Dedifferentiated amniotic fluid mesenchymal stem cell (primary cell): ENCODE measurements around the gene SDE2.
"Not testable (repeated sequence)": the region's sequence is repeated elsewhere in the genome, so short reads cannot be mapped to it uniquely, and the experiment has no call there.

Experiments used
- DNase-seq: peaks from one replicate; pipeline ENCODE4 v3.0.0-alpha.2; 2016; ENCODE audit errors: extremely low spot score

The SDE2 gene

DNA sequence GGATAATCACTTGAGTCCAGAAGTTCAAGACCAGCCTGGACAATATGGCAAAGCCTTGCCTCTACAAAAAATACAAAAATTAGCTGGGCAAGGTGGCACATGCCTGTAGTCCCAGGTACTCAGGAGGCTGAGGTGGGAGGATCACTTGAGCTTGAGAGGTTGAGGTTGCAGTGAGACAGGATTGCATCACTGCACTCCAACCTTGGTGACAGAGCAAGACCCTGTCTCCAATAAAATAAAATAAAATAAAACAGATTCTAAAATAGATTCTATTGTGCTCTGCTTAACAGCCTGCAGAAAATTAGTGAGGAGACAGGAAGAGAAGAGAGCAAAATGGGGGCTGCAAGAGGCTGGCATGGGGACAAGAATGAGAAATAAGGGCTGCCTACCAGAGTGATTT lies 7.5 kb upstream of the SDE2 start:
- no peak for DNase-seq

DNA sequence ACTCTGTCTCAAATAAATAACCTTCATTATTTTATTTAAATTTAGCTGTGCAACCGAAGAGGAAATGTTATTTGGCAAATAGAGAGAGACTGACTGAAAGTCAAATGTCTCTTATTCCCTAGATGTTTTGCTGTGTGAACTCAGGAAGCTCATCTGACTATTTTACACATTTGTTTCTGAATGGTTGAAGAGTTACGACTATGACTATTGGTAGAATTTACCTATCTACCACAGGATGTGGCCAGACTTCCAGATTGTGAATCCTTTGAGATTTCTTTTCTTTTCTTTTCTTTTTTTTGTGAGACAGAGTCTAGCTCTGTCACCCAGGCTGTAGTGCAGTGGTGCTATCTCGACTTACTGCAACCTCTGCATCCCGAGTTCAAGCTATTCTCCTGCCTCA lies 5.3 kb upstream of the SDE2 start:
- no peak for DNase-seq

DNA sequence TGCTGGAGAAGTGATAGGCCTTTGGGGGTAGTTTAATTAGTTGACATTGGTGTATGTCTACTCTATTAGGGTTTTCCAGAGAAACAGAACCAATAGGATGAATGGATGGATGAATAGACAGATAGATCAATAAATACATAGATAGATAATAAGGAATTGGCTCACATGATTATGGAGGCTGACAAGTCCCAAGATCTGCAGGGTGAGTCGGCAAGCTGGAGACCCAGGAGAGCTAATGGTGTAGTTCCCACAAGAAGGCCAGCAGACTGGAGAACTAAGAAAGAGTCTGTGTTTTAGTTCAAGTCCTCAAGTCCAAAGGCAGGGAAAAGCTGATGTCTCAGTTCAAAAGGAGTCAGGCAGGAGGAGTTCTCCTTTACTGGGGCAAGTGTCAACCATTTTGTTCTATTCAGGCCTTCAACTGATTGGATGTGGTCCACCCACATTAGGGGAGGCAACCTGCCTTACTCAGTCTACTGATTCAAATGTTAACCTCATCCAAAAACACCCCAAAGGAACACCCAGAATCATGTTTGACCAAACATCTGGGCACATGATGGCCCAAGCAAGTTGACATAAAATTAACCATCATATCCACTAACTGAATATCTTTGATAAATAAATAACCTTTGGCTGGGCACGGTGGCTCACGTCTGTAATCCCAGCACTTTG lies 4.5 kb upstream of the SDE2 start:
- no peak for DNase-seq

DNA sequence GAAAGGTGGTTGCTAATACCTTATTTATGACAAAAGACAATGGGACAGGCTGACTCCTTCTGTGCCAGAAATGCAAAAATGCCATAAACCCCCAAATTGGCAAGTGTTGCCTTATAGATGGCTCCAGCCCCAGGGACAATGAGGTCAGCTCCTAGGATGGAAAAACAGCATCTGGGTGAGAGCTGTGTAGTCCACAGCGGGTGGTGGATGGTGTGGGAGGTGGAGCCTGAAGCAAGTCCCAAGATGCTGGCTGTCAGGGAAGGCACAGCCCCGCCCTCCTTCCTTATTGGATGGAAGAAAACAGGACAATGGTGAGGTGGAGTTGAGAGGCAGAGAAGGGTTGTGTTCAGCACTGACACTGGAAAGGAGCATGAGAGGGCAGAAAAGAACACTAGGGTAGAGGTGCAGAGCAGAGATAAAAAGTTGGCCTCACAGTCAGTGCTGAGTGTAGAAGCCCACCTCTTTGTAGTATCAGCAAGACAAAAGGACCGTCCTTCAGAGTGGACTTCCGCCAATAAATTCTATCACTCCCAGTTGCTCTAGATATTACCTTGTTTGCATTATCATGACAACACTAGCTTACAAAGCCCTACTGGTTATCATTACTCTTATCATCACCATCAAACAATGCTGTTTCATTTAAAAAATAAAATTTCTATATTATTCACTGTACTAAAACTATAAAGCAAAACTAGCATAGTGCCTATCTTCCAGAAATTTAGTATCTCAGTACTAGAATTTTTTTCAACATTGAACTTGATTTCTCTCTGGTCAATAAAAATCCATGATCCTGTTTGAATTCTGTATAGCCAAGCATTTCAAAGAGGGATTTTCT lies 3.7 kb upstream of the SDE2 start:
- no peak for DNase-seq

DNA sequence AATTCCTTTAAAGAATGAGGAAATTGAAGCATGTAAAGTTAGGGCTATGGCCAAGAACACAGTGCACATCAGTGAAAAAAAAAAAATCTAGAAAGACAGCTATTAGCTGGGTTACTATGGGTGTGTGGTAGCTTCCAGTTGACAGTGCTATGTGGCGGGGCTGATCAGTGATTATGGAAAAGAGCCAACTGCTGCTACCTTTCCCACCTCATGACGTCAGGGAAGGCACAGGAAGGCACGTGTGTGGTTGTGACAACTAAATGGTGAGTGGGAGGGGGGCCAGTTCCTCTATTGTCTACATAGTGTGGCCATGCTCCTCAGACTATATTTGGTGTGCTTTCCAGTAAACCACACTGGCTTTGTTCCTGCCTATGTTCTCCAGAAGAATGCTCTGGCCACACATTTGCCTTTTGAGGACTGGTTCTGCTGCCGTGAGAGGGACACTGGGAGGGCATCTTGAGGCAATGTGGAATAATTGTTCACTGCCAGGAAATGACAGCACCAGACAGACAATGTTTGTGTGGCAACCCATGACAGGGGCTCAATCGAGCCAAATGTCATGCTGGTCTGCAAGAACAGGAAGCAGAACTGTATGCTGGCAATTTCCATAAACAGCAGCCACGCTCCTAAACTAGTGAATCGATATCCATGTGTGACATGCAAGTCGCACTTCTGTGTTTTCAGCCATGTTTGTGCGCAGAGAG lies 3.0 kb upstream of the SDE2 start:
- peak; percentile 18 for DNase-seq

DNA sequence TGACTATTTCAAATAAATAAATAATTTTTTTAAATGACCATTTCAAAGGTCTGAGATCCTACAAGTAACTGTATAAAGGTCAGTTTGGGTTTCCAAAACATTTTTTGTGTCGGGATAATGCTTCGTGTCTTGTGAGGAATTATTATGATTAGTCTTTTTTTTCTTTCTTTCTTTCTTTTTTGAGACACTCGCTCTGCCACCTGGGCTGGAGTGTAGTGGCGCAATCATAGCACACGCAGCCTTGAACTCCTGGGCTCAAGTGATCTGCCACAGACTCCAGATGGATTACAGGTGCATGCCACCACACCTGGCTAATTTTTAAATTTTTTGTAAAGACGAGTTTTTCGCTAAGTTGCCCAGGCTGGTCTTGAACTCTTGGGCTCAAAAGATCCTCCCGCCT lies 1.9 kb upstream of the SDE2 start:
- DNase-seq, result no peak

DNA sequence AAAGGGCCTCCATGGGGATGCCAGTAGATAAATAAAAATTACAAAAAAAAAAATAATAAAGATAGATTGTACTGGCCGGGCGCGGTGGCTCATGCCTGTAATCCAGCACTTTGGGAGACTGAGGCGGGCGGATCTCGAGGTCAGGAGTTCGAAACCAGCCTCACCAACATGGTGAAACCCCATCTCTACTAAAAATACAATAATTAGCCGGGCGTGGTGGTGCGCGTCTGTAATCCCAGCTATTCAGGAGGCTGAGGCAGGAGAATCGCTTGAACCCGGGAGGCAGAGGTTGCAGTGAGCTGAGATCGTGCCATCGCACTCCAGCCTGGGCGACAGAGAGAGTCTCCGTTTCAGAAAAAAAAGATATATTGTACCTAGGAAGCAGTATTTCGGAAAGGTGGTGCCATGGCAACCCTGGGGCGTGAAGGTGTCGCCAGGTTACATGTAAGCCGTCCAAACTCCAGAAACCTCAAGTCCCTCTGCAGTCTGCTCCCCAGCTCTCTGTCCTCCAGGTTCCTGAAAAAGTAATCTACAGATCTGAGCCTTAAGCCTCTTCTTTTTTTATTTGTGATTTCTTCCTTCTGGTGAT lies 1.4 kb upstream of the SDE2 start:
- not testable (repeated sequence) for DNase-seq

DNA sequence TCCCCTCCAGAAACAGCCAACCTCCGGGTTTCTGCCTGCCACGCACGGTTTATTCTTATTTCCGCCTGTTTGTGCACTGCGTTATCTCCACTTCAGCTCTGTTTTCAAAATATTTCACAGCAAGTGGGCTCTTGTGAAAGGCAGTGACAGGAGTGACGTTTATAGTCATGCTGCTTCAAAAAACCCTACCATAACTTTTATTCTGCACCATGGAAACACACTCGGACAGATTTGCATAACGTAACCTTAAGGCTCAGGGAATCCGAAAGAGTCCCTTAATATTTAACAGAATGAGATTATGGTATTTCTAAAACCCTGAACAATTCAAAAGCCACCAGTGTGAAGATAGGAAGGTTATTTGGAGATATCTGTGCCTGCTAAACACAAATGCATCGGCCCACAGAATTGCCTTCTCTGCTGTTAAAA lies 782 bp upstream of the SDE2 start:
- no peak for DNase-seq

DNA sequence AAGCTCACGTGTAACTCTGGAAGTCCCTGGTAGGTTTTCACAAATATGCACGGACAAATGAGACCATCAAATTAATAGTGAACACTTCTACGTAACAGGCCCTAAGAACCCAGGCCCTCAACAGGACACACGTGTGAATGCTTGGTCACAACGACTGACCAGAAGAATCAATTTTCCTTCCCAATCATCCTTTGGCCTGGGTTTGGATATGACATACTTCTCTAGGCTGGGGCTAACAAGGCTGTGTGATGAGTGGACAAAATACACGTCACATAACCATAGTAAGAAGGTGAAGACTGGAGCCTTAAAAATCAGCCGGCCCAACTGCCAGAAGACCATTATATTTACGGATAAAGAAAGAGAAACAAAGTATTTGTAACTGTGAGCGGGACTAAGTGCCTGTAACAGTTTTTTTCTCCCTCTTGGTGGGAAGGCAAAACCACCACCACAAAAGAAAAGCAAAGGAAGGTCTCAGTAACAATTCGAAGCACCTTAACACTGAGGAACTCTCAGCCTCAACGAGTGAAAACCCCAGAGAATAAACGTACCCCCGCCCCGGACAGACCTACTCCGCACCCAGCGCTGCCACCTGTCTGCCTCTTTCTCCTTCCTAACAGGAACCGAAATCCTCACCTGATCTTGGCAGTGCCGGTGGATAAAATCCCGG lies 450 bp downstream of the SDE2 start:
- no peak for DNase-seq

DNA sequence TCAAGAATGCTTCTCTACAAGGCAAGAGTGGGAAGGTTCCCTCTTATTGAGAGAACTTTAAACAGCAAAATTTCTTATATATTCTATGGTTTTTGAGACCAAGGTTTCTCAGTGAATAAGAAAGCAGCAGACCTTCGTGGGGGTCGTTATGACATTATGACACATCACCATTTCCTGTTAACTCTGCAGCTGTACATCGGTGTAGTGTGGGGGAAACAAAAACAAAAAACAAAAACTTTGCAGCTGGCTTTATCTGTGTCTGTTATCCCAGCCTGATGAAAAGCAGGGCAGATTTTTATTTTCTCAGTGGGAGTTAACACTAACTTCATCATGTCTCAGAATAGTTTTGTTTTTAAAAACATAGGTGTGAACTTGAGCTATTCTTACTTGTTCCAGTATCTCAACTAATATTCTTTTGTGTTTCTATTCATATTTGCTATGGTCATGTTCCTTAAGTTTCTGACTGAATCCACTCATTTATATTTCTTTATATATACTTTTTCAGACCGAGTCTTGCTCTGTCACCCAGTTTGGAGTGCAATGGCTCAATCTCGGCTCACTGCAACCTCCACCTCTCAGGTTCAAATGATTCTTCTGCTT lies 2.1 kb downstream of the SDE2 start:
- no peak for DNase-seq

DNA sequence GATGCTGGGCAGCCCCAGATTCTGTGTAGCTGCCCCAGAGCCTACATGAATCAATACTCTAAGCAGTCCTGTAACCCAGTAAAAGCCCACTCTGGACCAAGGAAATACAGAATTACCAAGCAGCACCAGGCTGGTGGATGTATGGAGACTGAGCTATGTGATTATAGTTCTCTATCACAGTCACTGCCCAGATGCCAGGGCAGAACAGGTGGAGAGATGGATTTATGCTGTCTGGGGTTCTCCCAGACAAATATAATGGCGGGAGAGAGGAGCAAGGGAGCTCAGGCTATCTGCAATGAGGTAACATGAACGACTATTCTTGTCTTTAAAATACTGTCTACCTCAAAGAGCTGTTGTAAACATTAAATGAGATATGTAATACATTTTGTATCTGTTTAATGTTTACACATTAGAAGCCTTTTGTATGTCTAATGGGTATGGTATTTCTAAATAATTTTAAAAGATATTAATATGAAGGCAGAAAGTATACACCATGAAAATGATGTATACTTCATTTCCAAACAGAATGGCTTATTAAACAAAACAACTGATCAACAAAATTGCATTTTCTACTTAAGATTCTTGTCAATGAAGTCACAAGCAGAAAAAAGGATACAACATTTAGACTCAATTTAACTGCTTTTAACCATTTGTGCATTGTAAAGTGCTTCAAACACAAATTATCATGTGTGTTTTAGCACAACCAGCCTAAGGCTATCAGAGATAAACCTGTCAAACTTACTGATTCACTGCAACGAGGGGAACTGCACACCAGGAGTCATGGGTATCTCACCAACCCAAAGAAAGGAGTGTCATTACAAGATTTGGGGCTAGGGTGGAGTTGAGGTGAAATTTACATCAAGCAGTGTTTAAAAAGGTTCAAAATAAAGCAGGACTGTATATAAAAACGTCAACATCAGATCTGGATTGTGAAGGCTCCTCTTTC lies 3.0 kb downstream of the SDE2 start:
- no peak for DNase-seq

DNA sequence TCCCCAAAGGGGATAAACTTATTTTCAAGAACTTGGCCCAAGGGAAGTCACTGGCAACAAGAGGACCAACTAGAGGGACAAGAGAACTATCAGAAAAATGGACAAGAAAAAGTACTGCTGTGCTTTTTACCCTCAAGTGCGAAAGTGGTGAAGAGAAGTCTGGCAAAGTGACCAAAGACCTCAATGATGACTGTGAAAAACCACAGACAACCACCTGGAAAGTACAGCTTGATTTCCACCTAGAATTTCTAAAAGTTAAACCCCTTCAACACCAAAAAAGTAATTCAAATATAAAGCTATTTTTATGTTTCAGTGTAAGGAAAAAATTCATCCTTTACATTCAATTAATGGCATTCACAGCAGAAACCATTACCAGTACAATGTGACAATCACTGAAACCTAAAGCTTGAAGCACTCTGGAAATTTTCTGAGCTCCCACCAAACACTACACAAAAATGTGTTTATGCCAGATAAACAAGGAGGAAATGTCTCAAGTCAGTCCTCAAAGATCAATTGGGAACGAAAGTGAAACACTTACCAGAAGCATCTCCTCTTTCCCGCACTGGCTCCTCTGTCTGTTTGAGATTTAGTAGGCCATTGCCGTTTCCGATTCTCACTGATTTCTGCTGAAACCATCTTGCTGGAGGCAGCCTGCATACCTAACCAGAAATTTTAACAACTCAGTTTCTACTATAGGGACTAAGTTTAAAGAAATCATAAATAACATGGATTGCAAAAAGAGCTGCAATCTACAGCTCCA lies 8.3 kb downstream of the SDE2 start:
- DNase-seq, result no peak

DNA sequence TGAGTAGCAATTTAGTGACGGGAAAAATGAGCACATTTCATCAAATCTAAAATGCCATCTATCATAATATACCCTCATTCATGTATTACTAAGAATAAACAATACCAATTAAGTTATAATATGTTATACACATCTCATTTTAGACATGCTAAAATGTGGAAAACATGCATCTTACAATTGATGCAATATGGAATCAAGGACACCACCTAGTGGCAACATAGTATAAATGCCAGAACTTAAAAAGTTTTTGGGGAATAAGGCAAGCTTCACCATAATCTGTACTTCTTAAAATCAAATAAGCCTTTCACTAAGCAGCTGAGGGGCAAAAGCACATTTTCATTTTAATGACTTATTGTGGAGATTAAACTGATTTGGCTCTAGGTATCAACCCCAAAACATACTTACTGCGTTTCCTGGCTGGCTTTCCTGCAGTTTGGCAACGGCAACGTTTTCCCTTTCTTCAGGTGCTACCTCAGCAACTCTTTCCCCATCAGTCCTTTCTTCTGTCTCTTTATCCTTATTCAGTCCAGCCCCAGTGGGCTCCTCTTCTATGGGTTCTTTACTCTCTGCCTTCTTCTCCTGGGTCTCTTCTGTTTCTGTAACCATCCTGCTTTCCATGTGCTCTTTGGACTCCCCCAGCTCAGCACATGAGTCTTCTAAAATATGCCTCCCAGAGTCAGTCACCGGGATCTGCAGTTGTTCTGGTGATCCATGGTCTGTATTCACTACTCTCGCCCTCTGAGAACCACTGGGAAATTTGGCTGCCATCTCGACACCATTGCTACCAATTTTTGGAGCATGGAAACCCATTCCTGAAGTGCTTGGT lies 11.4 kb downstream of the SDE2 start:
- DNase-seq, result peak; percentile 58

DNA sequence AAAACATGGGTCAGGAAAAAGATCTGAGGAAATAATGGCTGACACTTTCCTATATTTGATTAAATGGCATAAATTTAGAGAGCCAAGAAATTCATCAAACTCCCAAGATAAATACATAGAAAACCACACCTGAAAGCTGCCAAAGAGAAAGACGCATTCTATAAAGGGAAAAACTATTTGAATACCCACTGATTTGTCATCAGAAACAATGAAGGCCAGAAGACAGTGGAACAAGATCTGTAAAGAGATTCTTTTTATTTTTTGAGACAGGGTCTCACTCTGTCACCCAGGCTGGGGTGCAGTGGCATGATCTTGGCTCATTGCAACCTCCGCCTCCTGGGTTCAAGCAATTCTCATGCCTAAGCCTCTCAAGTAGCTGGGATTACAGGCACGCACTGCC lies 17.4 kb downstream of the SDE2 start:
- no peak for DNase-seq

DNA sequence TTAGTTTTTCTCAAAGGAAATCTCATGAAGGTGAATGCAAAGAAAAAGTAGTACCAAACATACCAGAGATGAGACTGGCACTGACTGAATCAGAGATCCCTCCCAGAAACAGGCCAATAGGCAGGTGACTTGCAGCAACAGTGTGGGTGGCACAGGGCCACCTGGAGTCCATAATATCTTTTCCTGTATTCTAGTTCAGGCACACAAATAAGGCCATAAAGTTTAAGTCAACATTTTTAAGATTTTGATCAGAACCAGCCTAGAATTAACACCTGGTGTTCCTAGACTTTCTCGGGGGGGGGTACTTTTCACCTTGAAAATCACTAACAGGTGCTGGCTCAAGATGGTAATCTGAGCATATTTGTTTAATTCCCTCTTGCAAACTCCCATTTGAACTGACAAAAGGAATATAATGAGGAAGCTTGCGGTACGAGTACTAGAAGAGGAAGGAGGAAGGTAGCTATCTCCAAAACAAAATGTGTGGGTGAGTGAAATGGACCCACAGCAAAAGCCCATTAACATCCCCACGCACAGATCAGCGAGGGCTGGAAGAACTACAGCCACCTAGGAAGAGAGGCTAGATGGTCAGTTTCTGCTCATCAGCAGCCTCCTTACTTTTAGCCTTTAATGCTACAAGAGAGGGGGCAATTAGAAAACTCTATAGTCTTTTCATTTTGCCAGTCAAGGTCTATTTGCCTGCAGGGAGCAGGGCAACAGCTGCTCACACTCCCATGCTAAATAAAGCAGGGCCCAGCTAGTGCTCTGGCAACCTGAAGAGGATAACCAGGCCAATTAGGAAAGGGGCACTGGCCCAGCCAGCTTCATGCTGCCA lies 18.9 kb downstream of the SDE2 start:
- DNase-seq, result no peak

DNA sequence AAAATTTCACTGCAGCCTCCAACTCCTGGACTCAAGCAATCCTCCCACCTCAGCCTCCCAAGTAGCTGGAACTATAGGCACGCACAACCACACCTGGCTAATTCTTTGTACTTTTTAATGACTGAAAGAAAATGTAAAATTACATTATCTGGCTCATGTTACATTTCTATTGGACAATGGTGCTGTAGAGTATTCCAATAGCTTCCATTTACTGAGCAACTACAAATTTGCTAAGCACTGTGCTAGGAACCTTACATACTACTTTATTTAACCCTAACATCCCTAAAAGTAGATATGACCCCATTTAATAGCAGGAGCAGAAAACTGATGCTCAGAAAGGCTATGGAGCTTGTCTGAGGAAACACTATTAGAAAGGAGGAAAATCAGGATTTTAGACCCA lies 19.7 kb downstream of the SDE2 start:
- no peak for DNase-seq

DNA sequence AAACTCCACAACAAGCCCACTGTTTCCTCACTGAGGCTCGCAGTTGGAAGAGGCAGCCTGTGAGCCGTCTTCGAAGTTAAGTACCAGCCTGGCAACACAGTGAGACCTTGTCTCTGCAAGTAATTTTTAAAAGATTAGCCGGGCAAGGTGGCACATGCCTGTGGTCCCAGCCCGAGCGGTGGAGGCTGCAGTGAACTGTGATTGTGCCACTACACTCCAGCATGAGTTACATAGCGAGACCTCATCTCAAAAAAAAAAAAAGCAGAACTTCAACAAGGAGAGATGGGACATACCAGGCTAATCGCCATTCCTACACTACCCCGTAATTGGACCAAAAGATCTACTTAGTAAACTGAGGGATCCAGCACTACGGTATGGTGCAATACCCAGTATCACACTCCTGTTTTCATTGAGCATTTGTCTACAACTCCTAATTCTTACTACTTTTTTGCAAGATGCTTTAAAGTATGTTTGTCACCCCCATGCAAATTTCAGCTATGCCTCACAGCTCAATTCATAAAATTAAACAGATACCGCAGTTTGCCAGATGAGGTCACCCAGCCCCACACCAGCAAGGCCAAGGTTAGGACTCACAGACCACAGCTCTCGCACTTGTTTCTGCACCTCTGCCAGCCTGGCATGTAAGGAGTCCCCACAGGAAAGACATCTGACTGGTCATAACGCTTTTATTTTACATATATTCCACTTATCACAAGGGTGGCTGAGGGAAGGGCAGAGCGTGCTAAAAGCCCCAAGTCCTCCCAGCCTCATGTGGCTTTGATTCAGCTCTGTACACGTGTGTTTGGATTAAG lies 21.0 kb downstream of the SDE2 start:
- no peak for DNase-seq
